ENCODE data around the gene MAPKAP1.

- no peak for TF ChIP-seq TAF1 (IDR thresholded peaks at IDR 0.05; ENCODE audit: low read depth)
- no peak for TF ChIP-seq RAD21 (IDR thresholded peaks at IDR 0.05; ENCODE audit: low read depth)
- no peak for TF ChIP-seq YY1 (IDR thresholded peaks at IDR 0.05; ENCODE audit: low read depth)
- no peak for TF ChIP-seq USF1 (IDR thresholded peaks at IDR 0.05)
These were observed 243.1 kb downstream of the MAPKAP1 start for GRCh38 chr9:125463926-125464325.
